Limb (tissue), 2 donors: ENCODE data around the gene PHRF1.

Experiments
- DNase-seq, 2 donors: peaks; one replicate each; pipeline ENCODE4 v3.0.0-alpha.2; 2016; ENCODE audit errors: extremely low spot score in 2 of 2

Gene PHRF1

GRCh38 chr11:595400-595799 lies 19.1 kb downstream of the PHRF1 start:
- no peak for DNase-seq

- no peak for DNase-seq
These were observed 20.1 kb downstream of the PHRF1 start for GRCh38 chr11:596374-596773.

GRCh38 chr11:597166-597725 lies 21.0 kb downstream of the PHRF1 start:
- no peak for DNase-seq

DNA sequence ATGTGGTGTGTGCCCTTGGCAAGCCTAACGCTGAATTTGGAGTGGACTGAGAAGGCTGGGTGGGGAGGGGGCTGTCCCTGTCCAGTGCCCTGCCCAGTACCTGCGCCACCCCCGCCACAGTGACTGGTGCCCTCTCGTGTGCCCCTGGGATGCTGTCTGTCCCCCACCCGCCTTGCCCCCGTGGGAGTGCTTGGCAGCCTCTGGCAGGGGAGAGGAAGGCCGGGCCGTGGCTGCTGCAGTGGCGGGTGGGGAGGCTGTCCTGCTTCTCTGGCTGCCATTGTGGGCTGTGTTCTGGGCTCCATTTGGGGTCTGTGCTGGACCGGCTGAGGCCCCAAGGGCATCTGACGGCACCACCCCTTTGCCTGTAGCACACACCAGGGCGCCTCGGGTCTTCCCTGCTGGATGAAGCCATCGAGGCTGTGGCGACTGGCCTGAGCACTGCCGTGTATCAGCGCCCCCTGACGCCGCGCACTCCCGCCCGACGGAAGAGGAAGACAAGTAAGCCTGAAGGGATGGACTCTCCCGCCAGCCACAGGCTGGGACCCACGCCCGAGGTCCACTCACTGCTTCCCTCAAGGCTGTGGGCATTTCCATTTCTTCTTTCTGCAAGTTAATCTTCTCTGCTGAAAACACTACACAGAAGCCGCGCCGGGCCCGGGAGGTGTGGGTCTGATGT lies 21.9 kb downstream of the PHRF1 start:
- no peak for DNase-seq

DNA sequence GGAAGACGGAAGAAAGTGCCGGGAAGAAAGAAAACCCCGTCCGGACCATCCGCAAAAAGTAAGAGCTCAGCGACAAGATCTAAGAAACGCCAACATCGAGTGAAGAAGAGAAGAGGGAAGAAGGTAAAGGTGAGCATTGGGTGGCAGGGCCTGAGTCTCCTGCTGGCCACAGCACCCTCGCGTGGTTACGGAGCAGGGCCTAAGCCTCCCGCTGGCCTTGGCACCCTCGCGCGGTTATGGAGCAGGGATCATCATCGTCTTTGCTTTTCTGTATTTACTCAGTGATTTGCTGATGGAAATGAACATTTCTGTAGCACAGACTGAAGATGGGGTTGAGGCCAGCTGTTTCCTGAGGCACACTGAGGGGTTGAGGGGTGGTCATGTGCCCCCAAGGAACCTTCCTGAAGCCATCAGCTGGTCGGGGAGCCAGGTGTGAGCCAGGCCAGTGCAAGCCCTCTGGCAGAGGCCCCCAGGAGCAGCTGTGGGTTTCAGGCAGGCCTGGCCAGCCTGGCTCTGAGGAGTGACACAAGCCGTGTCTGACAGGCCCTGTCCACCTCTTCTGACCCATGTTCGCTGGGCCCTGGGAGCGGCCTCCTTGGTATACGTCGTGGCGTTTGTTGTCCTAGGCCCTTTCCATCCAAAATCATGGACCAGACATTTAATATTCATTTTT lies 25.4 kb downstream of the PHRF1 start:
- no peak for DNase-seq

DNA sequence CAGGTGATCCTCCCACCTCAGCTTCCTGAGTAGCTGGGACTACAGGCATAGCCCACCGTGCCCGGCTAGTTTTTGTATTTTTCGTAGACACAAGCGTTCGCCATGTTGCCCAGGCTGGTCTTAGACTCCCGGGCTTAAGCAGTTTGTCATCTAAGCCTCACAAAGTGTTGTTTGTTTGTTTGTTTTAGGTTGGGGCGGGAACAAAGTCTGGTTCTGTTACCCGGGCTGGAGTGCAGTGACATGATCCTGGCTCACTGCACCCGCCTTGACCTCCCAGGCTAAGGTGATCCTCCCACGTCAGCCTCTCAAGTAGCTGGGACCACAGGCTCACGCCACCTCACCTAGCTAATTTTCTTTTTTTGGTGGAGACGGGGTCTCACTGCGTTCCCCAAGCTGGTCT lies 26.9 kb downstream of the PHRF1 start:
- DNase-seq: no peak

DNA sequence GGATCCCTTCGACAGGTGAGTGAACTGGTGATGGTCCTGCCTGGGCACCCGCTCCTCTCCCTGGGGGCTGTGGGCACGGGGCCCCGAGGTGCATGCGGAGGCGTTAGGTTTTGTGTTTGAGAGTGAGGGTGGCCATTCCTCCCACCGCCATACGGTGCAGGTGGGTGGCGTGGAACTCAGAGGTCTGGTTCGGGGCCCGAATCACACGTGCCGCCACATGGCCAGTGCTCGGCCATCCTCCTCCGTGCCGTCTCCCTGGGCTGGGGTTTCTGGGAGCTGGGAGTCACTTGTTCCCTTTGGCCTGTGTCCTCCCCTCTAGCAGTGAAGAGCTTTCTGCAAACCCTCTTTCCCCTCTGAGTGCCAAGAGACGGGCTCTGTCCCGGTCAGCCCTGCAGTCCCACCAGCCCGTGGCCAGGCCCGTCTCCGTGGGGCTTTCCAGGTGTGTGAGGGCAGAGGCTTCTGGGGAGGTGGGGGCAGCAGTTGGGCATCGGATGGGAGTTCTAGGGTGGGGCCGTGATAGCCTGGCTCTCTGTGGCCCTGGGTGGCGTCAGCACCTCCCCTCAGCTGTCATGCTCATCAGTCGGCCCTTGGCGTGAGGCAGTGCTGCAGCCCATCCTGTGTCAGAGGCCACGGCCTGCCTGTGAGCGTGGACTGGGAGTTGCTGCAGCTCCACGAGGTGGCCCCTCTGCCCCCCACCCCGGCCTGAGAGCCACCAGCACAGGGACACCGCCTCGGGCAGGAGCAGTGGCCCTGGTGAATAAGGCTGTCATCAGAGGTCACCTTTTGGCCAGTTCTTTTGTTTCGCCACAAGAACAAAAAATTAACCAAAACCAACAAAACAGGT lies 29.2 kb downstream of the PHRF1 start:
- DNase-seq: no peak

GRCh38 chr11:606245-606644 lies 30.0 kb downstream of the PHRF1 start:
- no peak for DNase-seq

DNA sequence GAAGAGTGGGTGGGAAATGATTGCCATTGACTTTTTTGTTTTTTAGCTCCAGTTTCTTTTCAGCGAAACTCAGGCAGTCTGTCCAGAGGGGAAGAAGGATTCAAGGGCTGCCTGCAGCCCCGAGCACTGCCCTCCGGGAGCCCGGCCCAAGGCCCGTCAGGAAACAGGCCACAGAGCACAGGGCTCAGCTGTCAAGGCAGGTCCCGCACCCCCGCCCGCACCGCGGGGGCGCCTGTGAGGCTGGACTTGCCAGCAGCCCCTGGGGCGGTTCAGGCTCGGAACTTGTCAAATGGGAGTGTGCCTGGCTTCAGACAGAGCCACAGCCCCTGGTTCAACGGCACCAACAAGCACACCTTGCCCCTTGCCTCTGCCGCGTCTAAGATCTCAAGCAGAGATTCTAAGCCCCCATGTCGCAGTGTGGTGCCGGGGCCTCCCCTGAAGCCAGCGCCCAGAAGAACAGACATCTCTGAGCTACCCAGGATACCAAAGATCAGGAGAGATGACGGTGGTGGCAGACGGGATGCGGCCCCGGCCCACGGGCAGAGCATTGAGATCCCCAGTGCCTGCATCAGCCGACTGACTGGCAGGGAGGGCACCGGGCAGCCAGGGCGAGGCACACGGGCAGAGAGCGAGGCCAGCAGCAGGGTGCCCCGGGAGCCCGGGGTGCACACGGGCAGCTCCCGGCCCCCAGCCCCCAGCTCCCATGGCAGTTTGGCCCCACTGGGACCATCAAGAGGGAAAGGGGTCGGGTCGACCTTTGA lies 30.9 kb downstream of the PHRF1 start:
- no peak for DNase-seq

- no peak for DNase-seq
These were observed 31.8 kb downstream of the PHRF1 start for GRCh38 chr11:607971-608659.

- DNase-seq: no peak
These were observed 32.6 kb downstream of the PHRF1 start for GRCh38 chr11:608791-609251.

DNA sequence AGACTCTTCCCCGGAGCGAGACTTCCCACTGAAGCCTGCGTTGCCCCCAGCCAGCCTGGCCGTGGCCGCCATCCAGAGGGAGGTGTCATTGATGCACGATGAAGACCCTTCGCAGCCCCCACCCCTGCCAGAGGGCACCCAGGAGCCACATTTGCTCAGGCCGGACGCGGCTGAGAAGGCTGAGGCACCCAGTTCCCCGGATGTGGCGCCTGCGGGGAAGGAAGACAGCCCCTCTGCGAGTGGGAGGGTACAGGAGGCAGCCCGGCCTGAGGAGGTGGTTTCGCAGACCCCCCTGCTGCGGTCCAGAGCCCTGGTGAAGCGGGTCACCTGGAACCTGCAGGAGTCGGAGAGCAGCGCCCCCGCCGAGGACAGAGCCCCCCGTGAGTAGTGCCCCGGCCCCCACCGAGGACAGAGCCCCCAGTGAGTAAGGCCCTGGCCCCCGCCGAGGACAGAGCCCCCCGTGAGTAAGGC lies 33.1 kb downstream of the PHRF1 start:
- DNase-seq: no peak

GRCh38 chr11:610146-610801 lies 34.0 kb downstream of the PHRF1 start:
- no peak for DNase-seq

GRCh38 chr11:611001-611996 lies 35.0 kb downstream of the PHRF1 start:
- DNase-seq: no peak

DNA sequence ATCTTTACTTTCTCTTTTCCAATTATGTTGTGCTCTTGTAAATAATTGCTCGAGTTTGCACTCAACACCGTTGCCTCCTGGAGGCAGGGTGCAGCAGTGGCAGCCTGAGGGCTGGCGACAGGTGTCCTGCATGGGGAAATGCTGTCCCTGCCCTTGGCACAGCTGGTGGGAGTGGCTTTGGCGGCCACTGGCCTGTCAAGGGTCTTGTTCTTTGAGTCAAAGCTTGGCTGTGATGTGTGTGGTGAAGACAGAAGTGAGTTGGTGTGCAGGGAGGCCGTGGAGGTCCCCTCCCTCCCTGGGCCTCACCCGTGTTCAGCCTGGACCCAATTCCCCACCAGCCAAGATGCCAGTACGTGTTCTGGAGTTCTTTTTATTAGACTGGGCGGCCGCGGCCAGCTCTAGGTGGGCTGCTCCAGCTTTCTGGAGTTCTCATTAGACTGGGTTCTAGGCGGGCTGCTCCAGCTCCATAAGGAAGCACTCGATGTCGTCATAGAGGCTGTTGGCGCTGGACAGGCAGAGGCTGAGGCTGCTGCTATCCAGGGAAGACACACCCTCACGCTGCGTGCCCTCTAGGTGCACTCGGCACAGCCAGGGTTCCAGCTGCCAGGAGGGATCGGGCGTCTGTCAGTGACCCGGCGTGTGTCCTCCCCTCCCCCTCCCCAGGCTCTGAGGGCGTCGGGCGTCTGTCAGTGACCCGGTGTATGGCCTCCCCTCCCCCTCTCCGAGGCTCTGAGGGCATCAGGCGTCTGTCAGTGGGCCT lies 36.1 kb downstream of the PHRF1 start:
- DNase-seq: no peak

- DNase-seq: no peak
These were observed 36.7 kb downstream of the PHRF1 start for GRCh38 chr11:612961-613300.

- DNase-seq: peak in 1 of 2 donors; percentile 68
These were observed 37.2 kb downstream of the PHRF1 start for GRCh38 chr11:613369-613968.
